ENCODE results near the gene TMEM187.

DNA sequence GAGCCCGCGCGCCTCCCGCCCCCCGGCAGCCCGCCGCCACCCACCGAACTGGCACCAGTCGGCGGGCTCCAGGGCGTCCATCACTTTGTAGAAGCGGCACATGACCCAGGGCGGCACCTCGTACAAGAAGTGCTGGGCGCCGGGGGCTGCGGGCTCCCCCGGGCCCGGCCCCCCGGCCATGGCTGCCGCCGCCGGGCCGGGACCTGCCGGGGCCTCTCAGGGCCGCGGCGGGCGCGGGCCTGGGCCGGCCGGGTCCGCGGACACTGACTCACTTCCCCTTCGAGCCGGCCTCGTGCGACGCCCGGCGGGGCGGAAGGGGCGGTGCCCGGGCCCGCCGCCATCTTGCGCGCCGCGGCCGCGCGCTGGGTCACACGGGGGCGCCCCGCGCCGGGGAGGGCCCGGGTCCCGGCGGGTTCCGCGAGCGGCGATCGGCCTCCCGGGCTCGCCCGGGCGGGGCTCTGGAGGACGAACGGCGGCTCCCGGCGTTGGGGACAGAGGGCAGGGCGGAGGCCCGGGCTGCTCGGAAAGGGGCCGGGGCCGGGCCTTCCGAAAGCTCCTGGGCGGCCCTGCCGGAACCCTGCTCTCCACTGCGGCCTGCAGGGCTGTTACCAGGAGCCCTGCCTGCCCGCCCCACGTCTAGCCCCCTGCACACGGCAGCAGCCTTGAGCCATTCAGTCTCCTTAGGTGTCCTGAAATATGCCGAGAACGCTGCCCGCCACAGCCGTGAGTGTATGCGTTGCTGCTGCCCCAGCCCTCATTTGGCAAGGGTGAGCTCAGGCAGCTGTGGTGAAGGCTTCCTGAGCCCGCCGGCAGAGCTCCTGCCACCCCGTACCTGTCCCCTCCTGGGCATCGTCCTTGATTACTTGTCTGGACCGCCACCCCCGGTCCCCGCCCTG is 47.3 kb downstream of the TMEM187 start, which contains the start of gene IRAK1:
- peak; percentile 18 to 47 for TF ChIP-seq POLR2A (IDR thresholded peaks at IDR 0.05)
- no peak for TF ChIP-seq CTCF (IDR thresholded peaks at IDR 0.05)

Measured in adrenal gland (tissue), 5 donors.